ENCODE data around the gene RARA.
"Not testable (repeated sequence)": the region's sequence is repeated elsewhere in the genome, so short reads cannot be mapped to it uniquely, and the experiment has no call there.

Gene RARA

DNA sequence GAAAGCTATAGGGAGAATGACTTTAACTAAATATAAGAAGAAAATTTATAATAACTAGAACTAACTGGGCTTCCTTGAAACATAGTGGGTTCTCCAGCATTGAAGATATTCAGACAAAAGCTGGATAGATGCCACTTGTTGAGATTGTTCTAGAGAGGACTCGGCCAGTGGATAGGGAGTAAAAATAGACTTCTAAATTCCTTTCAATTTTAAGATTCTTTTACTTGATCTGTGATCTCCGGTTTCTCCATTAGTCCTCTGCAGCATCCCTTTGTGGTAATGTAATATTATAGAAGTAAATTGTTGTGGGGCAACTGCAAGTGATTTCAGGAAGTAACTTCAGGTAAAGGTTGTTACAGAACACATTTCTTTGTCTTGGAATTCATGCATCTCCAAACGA is 10.3 kb upstream of the RARA start:
- H3K27ac ChIP-seq, result no peak overlapping the region
- TF ChIP-seq, protein P1, sequence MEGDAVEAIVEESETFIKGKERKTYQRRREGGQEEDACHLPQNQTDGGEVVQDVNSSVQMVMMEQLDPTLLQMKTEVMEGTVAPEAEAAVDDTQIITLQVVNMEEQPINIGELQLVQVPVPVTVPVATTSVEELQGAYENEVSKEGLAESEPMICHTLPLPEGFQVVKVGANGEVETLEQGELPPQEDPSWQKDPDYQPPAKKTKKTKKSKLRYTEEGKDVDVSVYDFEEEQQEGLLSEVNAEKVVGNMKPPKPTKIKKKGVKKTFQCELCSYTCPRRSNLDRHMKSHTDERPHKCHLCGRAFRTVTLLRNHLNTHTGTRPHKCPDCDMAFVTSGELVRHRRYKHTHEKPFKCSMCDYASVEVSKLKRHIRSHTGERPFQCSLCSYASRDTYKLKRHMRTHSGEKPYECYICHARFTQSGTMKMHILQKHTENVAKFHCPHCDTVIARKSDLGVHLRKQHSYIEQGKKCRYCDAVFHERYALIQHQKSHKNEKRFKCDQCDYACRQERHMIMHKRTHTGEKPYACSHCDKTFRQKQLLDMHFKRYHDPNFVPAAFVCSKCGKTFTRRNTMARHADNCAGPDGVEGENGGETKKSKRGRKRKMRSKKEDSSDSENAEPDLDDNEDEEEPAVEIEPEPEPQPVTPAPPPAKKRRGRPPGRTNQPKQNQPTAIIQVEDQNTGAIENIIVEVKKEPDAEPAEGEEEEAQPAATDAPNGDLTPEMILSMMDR (conservative IDR thresholded peaks at IDR 0.05), result no peak

GRCh38 chr17:40299159-40299757 is 9.7 kb upstream of the RARA start:
- not testable (repeated sequence) for H3K27ac ChIP-seq

DNA sequence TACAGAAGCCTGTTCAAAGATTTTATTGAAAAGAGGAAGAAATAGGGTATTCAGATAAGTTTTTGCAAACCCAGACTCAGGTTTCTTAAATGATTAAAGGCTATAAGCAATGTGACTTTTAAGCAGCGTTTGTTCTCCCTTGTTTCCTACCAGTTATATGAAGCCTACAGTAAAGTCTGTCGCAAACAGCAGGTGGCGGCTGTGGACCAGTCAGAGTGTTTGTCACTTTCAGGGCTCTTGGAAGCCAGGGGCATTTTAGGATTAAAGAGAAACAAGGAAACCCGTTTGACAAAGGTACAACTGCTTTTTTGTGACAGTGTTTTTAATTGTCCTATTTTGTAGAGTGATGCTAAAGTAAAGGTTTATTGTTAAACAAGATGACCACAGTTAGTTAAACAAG is 7.7 kb upstream of the RARA start:
- no peak overlapping the region for H3K27ac ChIP-seq
- TF ChIP-seq, protein P1 (conservative IDR thresholded peaks at IDR 0.05), result peak; percentile 27
- TF ChIP-seq ZFX (IDR thresholded peaks at IDR 0.05), result no peak

GRCh38 chr17:40303009-40303657 is 5.8 kb upstream of the RARA start:
- TF ChIP-seq, protein P1 (conservative IDR thresholded peaks at IDR 0.05), result no peak; the same call in 1 of the 2 replicates
- TF ChIP-seq ZFX (IDR thresholded peaks at IDR 0.05), result no peak
- H3K27ac ChIP-seq, result no peak overlapping the region

GRCh38 chr17:40303708-40304551 is 5.0 kb upstream of the RARA start:
- TF ChIP-seq, protein P1 (conservative IDR thresholded peaks at IDR 0.05), result no peak
- TF ChIP-seq ZFX (IDR thresholded peaks at IDR 0.05), result no peak
- H3K27ac ChIP-seq, result no peak overlapping the region

DNA sequence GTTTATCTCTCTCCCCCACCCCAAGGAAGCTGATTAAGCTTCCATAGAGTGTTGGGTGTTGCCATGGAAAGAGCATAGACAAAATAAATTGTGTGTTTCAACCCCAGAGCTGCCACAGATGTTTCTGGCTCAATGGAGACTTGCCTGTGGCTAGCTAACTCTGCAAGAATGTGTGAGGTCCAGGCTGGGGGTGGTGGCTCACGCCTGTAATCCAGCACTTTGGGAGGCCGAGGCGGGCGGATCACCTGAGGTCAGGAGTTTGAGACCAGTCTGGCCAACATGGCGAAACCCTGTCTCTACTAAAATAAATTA is 4.5 kb upstream of the RARA start:
- not testable (repeated sequence) for H3K27ac ChIP-seq

- not testable (repeated sequence) for H3K27ac ChIP-seq
Measured at GRCh38 chr17:40304866-40305265, 4.1 kb upstream of the RARA start.

GRCh38 chr17:40306395-40306794 is 2.6 kb upstream of the RARA start:
- TF ChIP-seq ZFX (IDR thresholded peaks at IDR 0.05), result no peak
- TF ChIP-seq, protein P1 (conservative IDR thresholded peaks at IDR 0.05), result no peak
- H3K27ac ChIP-seq, result no peak overlapping the region
